Measurements from ENCODE around the gene GPR42.
"Not testable (repeated sequence)": the region's sequence is repeated elsewhere in the genome, so short reads cannot be mapped to it uniquely, and the experiment has no call there.

Gene GPR42

GRCh38 chr19:35347171-35347929 lies 23.5 kb upstream of the GPR42 start, which contains the start of gene FFAR1:
Gene FFAR1 (plus strand): TSS chr19:35347902. CDS start chr19:35351552, 3,650 bp downstream.
- no peak for DNase-seq (ENCODE audit: low spot score)

GRCh38 chr19:35347930-35348298 lies 23.0 kb upstream of the GPR42 start:
- DNase-seq (ENCODE audit: low spot score) = no peak

- no peak for DNase-seq (ENCODE audit: low spot score)
Measured at GRCh38 chr19:35348911-35349611, 21.8 kb upstream of the GPR42 start.

GRCh38 chr19:35349614-35350521 lies 21.0 kb upstream of the GPR42 start:
- no peak for DNase-seq (ENCODE audit: low spot score)

GRCh38 chr19:35350591-35350990 lies 20.3 kb upstream of the GPR42 start:
- no peak for DNase-seq (ENCODE audit: low spot score)

GRCh38 chr19:35351411-35352176 lies 19.3 kb upstream of the GPR42 start:
- no peak for DNase-seq (ENCODE audit: low spot score)

- DNase-seq (ENCODE audit: low spot score) = no peak
Measured at GRCh38 chr19:35352177-35352447, 18.8 kb upstream of the GPR42 start.

GRCh38 chr19:35352448-35353304 lies 18.2 kb upstream of the GPR42 start:
- peak; percentile 98 for DNase-seq (ENCODE audit: low spot score)

GRCh38 chr19:35353635-35354034 lies 17.2 kb upstream of the GPR42 start:
- DNase-seq (ENCODE audit: low spot score) = no peak

GRCh38 chr19:35354898-35355297 lies 16.0 kb upstream of the GPR42 start:
- DNase-seq (ENCODE audit: low spot score) = no peak

GRCh38 chr19:35355791-35356460 lies 14.9 kb upstream of the GPR42 start:
- no peak for DNase-seq (ENCODE audit: low spot score)

GRCh38 chr19:35357867-35358573 lies 12.8 kb upstream of the GPR42 start, which contains the start of gene FFAR3:
Gene FFAR3 (plus strand): TSS chr19:35358460. CDS start chr19:35358891, 431 bp downstream.
- DNase-seq (ENCODE audit: low spot score) = no peak

GRCh38 chr19:35358834-35359233 lies 12.0 kb upstream of the GPR42 start:
- not testable (repeated sequence) for DNase-seq (ENCODE audit: low spot score)

GRCh38 chr19:35359395-35359794 lies 11.5 kb upstream of the GPR42 start:
- not testable (repeated sequence) for DNase-seq (ENCODE audit: low spot score)

- DNase-seq (ENCODE audit: low spot score) = not testable (repeated sequence)
Measured at GRCh38 chr19:35360081-35360480, 10.8 kb upstream of the GPR42 start.

GRCh38 chr19:35360880-35361420 lies 9.9 kb upstream of the GPR42 start:
- no peak for DNase-seq (ENCODE audit: low spot score)

GRCh38 chr19:35362261-35363000 lies 8.4 kb upstream of the GPR42 start:
- DNase-seq (ENCODE audit: low spot score) = no peak

- DNase-seq (ENCODE audit: low spot score) = no peak
Measured at GRCh38 chr19:35363001-35363590, 7.8 kb upstream of the GPR42 start.
